HL-60 (cell line): ENCODE measurements around the gene ABCA6.

Experiments
- DNase-seq, 2 experiments: peaks; one replicate each; pipeline ENCODE4 v3.0.0-alpha.2; 2010 to 2020; ENCODE audit warnings: low read depth in 1 of 2, low spot score in 1 of 2
- H3K27ac ChIP-seq: fragments of 250-450 bp; sonication (Bioruptor Pico); replicated peaks from 2 replicates; pipeline ENCODE4 v1.5.1; 2020; ENCODE audit warnings: mild to moderate bottlenecking, moderate library complexity
- H3K27me3 ChIP-seq: fragments of 250-450 bp; sonication (Bioruptor Pico); 2 replicates; pipeline ENCODE4 v1.5.1; 2021; ENCODE audit warnings: mild to moderate bottlenecking, moderate library complexity; ENCODE audit not compliant: insufficient read depth, poor library complexity, severe bottlenecking
- H3K4me3 ChIP-seq: replicated peaks from 2 replicates; pipeline ENCODE4 v1.5.1; 2011; ENCODE audit warnings: mild to moderate bottlenecking, control low read depth, low read length; ENCODE audit not compliant: insufficient read depth
- CTCF ChIP-seq: IDR thresholded peaks from one replicate; pipeline ENCODE4 v1.5.1; 2011; ENCODE audit warnings: low read length, control low read depth, inconsistent platforms; ENCODE audit not compliant: insufficient read depth
- GABPA ChIP-seq: IDR thresholded peaks from 2 replicates; pipeline ENCODE4 v1.6.1; 2012; ENCODE audit warnings: low read depth
- POLR2AphosphoS5 ChIP-seq: IDR thresholded peaks from 2 replicates; pipeline ENCODE4 v1.6.1; 2012; ENCODE audit warnings: low read depth
- REST ChIP-seq: IDR thresholded peaks from 2 replicates; pipeline ENCODE4 v1.6.1; 2012; ENCODE audit warnings: low read depth; ENCODE audit not compliant: insufficient replicate concordance
- SPI1 ChIP-seq: IDR thresholded peaks from 2 replicates; pipeline ENCODE4 v1.6.1; 2012; ENCODE audit warnings: low read depth, mild to moderate bottlenecking, borderline replicate concordance

ABCA6 gene

GRCh38 chr17:69166957-69167356 is 25.3 kb upstream of the ABCA6 start:
- no peak overlapping the region for H3K27ac ChIP-seq
- no peak overlapping the region for H3K4me3 ChIP-seq
- TF ChIP-seq POLR2AphosphoS5 (no peak), CTCF (no peak), REST (peak; percentile 13)
- DNase-seq: no peak
- H3K27me3 ChIP-seq: no peaks in the 10 kb centered on the region

GRCh38 chr17:69164206-69164605 is 22.5 kb upstream of the ABCA6 start:
- Histone ChIP-seq H3K27ac (no peak overlapping the region), H3K27me3 (no peaks in the 10 kb centered on the region), H3K4me3 (no peak overlapping the region)
- TF ChIP-seq REST: no peak
- TF ChIP-seq CTCF: no peak
- TF ChIP-seq POLR2AphosphoS5: no peak
- DNase-seq: no peak

GRCh38 chr17:69159418-69159817 is 17.7 kb upstream of the ABCA6 start:
- DNase-seq: no peak
- TF ChIP-seq REST: no peak
- TF ChIP-seq GABPA: no peak
- no peak for TF ChIP-seq POLR2AphosphoS5
- no peak for TF ChIP-seq SPI1
- TF ChIP-seq CTCF: no peak
- Histone ChIP-seq H3K27ac (no peak overlapping the region), H3K27me3 (no peaks in the 10 kb centered on the region), H3K4me3 (no peak overlapping the region)
